DMS153 treated with DMSO at 0.1 percent for 48 hours (cell line): ENCODE data around the gene ENTPD1.
A peak's percentile ranks its signal among the peaks of the same experiment; 100 is the strongest.

Experiments
- DNase-seq: peaks from one replicate; lab custom pipeline; 2025; ENCODE audit not compliant: unreplicated experiment; lab: John Stamatoyannopoulos, UW

The ENTPD1 gene

DNA sequence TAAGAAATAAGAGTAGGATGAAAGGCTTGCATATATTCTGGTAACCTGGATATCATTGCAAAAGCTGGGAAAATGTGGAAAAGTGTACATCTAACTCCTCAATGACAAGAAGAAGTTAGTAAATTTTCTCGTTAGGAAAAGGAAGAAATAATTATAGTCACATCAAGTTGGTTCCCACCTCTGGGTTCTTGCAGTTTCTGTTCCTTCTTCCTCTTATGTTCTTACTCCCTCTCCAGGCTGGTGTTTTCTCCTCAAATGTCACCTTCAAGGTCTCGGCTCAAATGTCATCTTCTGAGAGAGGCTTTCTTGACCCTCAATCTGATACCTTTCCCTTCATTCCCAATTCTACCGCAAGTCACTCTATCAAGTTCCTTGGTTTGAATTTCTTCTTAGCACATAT, 64.4 kb downstream of the ENTPD1 start:
- no peak for DNase-seq

- no peak for DNase-seq
Observed at GRCh38 chr10:95821720-95822119, 65.8 kb downstream of the ENTPD1 start.

DNA sequence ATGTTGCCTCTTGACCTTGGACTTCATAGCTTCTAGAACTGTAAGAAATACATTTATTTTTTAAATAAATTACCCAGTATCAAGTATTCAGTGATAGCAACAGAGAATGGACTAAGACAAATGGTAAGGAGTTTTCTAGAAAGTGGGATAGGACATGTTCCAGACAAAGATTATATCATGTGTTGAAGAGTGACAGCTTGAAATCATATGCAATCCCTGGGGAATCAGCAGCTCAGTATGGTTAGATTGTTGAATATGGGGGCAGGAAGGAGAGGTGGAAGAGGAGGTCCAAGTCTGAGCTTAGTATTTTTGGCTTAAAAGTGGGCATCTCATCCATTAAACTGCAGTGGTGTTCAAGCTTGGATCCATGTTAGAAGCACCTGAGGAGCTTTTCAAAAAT, 74.1 kb downstream of the ENTPD1 start:
- DNase-seq = no peak

DNA sequence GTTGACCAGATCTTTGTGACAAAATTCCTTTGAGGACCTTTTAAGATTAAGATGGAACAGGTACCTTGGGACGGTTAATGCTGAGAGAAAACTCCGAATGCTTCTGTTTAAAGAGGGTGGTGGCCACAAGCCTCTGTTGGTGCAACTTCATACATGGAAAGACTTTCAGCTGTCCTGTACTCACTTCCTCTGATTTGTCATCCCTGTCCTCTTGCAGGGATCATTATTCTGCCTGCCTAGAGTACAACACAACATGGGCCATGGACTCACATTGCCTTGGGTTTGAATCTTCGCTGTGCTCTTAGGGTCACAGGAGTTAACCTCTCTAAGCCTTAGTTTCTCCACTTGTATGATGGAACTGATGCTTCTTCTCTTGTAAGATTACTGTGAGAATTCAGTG, 75.1 kb downstream of the ENTPD1 start:
- DNase-seq = no peak

- no peak for DNase-seq
Observed at GRCh38 chr10:95831515-95831914, 75.6 kb downstream of the ENTPD1 start.

- no peak for DNase-seq
Observed at GRCh38 chr10:95832216-95833041, 76.5 kb downstream of the ENTPD1 start.

- DNase-seq = no peak
Observed at GRCh38 chr10:95833042-95833610, 77.2 kb downstream of the ENTPD1 start.

- DNase-seq = no peak
Observed at GRCh38 chr10:95834406-95834805, 78.4 kb downstream of the ENTPD1 start.

DNA sequence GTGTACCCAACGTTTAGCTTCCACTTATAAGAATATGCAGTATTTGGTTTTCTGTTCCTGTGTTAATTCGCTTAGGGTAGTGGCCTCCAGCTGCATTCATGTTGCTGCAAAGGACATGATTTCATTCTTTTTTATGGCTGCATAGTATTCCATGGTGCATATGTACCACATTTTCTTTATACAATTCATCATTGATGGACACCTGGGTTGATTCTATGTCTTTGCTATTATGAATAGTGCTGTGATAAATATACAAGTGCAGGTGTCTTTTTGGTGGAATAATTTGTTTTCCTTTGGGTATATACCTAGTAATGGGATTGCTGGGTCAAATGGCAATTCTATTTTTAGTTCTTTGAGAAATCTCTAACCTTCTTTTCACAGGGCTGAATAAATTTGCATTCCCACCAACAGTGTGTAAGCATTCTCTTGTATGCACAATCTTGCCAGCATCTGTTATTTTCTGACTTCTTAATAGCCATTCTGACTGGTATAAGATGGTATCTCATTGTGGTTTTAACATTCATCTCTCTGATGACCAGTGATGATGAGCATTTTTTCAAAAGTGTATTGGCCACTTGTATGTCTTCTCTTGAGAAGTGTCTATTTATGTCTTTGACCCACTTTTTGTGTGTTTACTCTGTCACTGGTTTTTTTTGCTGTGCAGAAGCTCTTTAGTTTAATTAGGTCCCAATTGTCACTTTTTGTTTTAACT, 79.3 kb downstream of the ENTPD1 start:
- DNase-seq = no peak

GRCh38 chr10:95835911-95836310, 79.9 kb downstream of the ENTPD1 start:
- DNase-seq = no peak

DNA sequence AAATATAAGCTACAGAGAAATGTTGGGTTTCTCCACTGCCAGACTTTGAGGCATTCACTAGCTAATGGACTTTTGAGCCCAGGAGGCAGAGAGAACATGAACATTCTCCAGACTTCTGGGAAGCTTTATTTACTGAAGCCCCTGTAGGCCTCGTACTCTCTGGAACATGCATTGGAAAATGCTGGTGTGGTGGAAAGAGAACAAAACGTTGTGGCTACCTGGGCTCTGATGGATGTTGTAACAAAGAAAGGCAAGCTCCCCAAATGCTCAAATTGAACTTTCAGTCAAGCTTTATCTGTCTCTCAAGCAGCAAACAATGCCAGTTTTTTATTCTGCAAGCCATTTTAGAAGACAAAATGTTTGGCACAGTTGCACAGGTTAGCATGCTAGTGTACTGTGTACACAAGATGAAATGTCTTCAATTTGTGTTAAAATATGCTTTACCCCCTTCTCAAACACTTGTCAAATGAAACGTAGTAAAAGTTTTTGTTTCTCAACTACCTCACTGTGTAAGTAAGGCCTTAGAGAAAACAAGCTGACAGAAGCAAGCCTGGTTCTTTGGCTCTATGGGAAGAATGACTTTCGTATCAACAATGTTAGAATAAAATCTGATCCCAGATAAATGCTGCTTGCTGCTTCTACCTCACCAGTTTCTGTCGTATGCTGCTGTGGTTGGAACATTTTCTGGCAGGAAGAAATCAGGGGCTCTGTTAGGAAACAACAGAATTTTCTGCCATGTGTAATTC, 80.8 kb downstream of the ENTPD1 start:
- no peak for DNase-seq

DNA sequence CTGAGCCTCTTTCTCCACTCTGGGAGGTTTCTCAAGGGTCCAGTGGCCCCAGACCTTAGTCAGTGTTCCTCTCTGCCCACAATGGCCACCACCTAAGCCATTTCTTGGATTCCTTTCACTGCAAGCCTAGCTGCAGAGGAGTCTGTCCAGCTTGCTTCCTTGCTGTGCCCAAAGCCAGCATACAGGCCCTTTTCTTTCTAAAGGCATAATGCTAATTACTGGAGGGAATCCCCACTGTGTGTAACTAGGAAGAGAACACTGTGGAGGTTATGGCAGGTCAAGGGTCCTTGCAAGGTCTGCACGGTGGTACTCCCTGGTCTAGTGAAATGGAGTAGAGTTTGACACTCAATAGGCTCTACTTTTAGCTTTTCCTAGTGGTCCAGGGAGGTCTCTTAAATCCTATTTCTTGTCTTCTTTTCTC, 81.4 kb downstream of the ENTPD1 start:
- no peak for DNase-seq

- DNase-seq = no peak
Observed at GRCh38 chr10:95837783-95838182, 81.8 kb downstream of the ENTPD1 start.

- no peak for DNase-seq
Observed at GRCh38 chr10:95840121-95840520, 84.2 kb downstream of the ENTPD1 start.

- DNase-seq = no peak
Observed at GRCh38 chr10:95840681-95841080, 84.7 kb downstream of the ENTPD1 start.

GRCh38 chr10:95841661-95842498, 85.9 kb downstream of the ENTPD1 start:
- peak; percentile 8 for DNase-seq

- DNase-seq = no peak
Observed at GRCh38 chr10:95845411-95845810, 89.4 kb downstream of the ENTPD1 start.

- no peak for DNase-seq
Observed at GRCh38 chr10:95847007-95847406, 91.0 kb downstream of the ENTPD1 start.

DNA sequence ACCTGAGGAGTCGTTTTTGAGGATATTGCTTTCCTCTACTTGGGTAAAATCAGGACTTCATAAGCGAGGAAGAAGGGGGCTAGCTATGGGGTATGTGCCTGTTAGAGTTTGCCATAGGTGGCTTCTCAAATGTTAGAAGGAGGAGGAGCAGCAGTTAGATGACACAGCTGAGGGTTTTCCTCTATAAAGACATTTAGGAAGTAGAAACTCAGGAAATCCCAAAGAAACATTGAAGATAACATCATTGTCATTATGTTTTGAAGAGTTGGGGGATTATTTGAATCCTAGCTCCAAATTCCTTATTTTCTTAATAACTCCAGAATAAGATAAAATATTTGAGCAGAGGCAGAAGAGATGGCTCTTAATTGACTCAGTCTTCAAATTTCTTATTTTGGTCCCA, 92.9 kb downstream of the ENTPD1 start:
- no peak for DNase-seq

GRCh38 chr10:95850791-95851190, 94.8 kb downstream of the ENTPD1 start:
- no peak for DNase-seq
